MM.1S (cell line): ENCODE data around the gene ADSS1.

ENCODE experiments used
- DNase-seq: peaks from one replicate; pipeline ENCODE4 v3.0.0-alpha.2; 2015
- H2AFZ ChIP-seq: fragments of 300-600 bp; sonication (generic); 2 replicates; pipeline ENCODE4 v1.6.0; 2016; ENCODE audit warnings: antibody characterized with exemption, low read length
- H3F3A ChIP-seq: fragments of 300-600 bp; sonication (generic); 2 replicates; pipeline ENCODE4 v1.6.1; 2016; ENCODE audit warnings: mild to moderate bottlenecking, antibody characterized with exemption, low read length, moderate library complexity, mixed read lengths; ENCODE audit not compliant: insufficient read depth
- H3K27ac ChIP-seq: fragments of 300-600 bp; sonication (generic); 2 replicates; pipeline ENCODE4 v1.5.1; 2016; ENCODE audit warnings: mild to moderate bottlenecking, low read length
- H3K27me3 ChIP-seq: fragments of 300-600 bp; sonication (generic); replicated peaks from 2 replicates; pipeline ENCODE4 v1.6.0; 2016; ENCODE audit warnings: low read length; ENCODE audit not compliant: insufficient read depth
- H3K36me3 ChIP-seq: fragments of 300-600 bp; sonication (generic); replicated peaks from 2 replicates; pipeline ENCODE4 v1.6.1; 2016; ENCODE audit warnings: mild to moderate bottlenecking, low read length, mixed read lengths; ENCODE audit not compliant: insufficient read depth
- H3K4me1 ChIP-seq: fragments of 300-600 bp; sonication (generic); 2 replicates; pipeline ENCODE4 v1.6.1; 2016; ENCODE audit warnings: low read length, mixed read lengths
- H3K4me2 ChIP-seq: fragments of 300-600 bp; sonication (generic); 2 replicates; pipeline ENCODE4 v1.6.0; 2016; ENCODE audit warnings: low read depth, low read length
- H3K4me3 ChIP-seq: fragments of 300-600 bp; sonication (generic); 2 replicates; pipeline ENCODE4 v1.5.1; 2016; ENCODE audit warnings: low read length, mixed read lengths
- H3K79me2 ChIP-seq: fragments of 300-600 bp; sonication (generic); 2 replicates; pipeline ENCODE4 v1.6.1; 2016; ENCODE audit warnings: mixed run types, low read length, mixed read lengths
- H3K9ac ChIP-seq: fragments of 300-600 bp; sonication (generic); 2 replicates; pipeline ENCODE4 v1.6.1; 2016; ENCODE audit warnings: low read length, mixed read lengths
- H3K9me2 ChIP-seq: fragments of 300-600 bp; sonication (generic); replicated peaks from 2 replicates; pipeline ENCODE4 v1.6.1; 2016; ENCODE audit warnings: mild to moderate bottlenecking, low read length, mixed read lengths; ENCODE audit not compliant: insufficient read depth
- H3K9me3 ChIP-seq: fragments of 300-600 bp; sonication (generic); replicated peaks from 2 replicates; pipeline ENCODE4 v1.6.1; 2016; ENCODE audit warnings: mild to moderate bottlenecking, low read length, mixed read lengths; ENCODE audit not compliant: insufficient read depth
- H4K20me1 ChIP-seq: fragments of 300-600 bp; sonication (generic); 2 replicates; pipeline ENCODE4 v1.6.1; 2016; ENCODE audit warnings: mild to moderate bottlenecking, low read length, moderate library complexity, mixed read lengths; ENCODE audit not compliant: insufficient read depth
- EZH2 ChIP-seq: fragments of 300-600 bp; sonication (generic); optimal IDR thresholded peaks from 2 replicates; pipeline ENCODE3; 2017; ENCODE audit warnings: low read depth, mild to moderate bottlenecking, antibody characterized with exemption, low read length, mixed read lengths
- EZH2phosphoT487 ChIP-seq: fragments of 300-600 bp; sonication (generic); IDR thresholded peaks from 2 replicates; pipeline ENCODE4 v1.6.1; 2018; ENCODE audit warnings: antibody characterized with exemption, low read length
- TF ChIP-seq, protein P1 (sequence below): fragments of 300-600 bp; sonication (generic); IDR thresholded peaks from 2 replicates; pipeline ENCODE4 v1.5.1; 2016; ENCODE audit warnings: antibody characterized with exemption, low read length, mixed read lengths

The ADSS1 gene

DNA sequence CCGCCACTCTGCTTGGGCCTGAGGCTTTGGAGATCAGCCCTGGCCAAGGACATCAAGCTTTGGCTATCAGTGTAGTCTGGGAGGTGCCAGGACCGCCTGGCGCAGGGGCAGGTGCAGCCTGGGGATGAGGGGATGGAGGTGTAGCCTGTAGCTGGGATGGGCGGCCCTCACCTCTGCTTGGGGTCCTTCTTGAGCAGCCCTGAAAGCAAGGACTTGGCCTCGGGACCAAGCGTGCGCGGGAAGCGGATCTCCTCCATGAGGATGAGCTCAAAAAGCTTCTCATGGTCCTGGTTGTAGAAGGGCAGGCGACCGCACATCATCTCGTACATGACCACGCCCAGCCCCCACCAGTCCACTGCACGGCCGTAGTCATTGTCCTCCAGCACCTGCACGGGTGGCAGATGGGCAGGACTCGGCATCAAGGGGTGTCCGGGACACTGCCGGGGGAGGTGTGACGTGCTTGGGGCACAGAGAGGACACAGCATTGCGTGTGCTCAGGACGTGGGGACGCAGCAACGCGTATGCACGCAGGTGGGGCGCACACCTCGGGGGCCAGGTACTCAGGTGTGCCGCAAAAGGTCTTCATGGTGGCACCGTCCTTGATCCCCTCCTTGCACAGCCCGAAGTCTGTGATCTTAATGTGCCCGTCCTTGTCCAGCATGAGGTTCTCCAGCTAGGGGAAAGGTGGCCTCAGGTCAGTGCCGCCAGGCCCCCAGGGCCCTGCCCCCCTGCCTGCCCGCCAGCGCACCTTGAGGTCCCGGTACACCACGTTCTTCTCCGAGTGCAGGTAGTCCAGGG, 48.9 kb downstream of the ADSS1 start:
- Histone ChIP-seq H3K9ac (no peak overlapping the region), H3K79me2 (no peaks in the 10 kb centered on the region), H3K9me3 (no peaks in the 10 kb centered on the region), H3K27ac (no peak overlapping the region), H3K27me3 (no peaks in the 10 kb centered on the region), H3K4me2 (no peak overlapping the region), H3K4me3 (no peak overlapping the region), H3K4me1 (no peaks in the 10 kb centered on the region), H3K9me2 (no peaks in the 10 kb centered on the region), H3F3A (no peaks in the 10 kb centered on the region), H3K36me3 (no peaks in the 10 kb centered on the region), H4K20me1 (no peaks in the 10 kb centered on the region), H2AFZ (no peak overlapping the region)
- DNase-seq = no peak
- TF ChIP-seq EZH2phosphoT487 (no peak), EZH2 (no peak)
- TF ChIP-seq, protein P1, sequence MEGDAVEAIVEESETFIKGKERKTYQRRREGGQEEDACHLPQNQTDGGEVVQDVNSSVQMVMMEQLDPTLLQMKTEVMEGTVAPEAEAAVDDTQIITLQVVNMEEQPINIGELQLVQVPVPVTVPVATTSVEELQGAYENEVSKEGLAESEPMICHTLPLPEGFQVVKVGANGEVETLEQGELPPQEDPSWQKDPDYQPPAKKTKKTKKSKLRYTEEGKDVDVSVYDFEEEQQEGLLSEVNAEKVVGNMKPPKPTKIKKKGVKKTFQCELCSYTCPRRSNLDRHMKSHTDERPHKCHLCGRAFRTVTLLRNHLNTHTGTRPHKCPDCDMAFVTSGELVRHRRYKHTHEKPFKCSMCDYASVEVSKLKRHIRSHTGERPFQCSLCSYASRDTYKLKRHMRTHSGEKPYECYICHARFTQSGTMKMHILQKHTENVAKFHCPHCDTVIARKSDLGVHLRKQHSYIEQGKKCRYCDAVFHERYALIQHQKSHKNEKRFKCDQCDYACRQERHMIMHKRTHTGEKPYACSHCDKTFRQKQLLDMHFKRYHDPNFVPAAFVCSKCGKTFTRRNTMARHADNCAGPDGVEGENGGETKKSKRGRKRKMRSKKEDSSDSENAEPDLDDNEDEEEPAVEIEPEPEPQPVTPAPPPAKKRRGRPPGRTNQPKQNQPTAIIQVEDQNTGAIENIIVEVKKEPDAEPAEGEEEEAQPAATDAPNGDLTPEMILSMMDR = no peak

DNA sequence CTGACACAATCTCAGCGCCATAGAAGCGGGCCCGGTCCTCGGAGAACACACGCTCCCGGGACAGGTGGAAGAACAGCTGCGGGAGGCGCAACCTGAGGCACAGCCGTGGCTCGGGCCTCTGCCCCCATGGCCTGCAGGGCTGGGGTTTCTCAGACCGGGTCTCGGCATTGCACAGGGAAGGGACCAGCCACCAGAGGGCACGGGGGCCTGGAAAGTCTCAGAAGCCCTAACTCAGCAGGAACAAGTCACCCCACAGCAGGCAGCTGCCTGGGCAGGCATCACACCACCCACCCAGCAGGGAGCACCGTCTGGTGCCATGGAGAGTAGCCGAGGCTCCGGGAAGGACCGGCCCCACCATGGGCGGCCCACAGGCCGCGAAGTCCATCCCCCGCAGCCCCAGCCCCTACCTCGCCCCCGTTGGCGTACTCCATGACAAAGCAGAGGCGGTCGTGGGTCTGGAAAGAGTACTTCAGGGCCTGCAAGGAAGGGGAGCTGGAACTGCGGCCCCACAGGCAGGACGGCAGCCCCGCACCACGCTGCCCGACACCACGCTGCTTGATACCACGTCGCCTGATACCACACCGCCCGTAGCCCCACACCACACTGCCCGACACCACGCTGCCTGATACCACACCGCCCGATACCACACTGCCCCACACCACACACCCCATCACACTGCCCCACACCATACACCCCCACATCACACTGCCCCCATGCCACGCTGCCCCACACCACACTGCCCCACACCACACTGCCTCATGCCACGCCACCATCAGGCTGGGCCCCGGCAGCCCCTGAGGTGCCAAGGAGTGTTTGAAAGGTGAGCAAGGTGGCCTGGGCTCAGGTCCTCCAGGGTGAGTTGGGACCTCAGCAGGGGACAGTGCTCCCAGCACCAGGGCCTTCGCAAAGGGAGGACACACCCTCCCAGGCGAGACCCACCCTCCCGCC, 49.8 kb downstream of the ADSS1 start:
- no peak for DNase-seq
- no peaks in the 10 kb centered on the region for H3K4me1 ChIP-seq
- H3K9ac ChIP-seq = no peak overlapping the region
- H2AFZ ChIP-seq = no peak overlapping the region
- H3K4me2 ChIP-seq = no peak overlapping the region
- H3K4me3 ChIP-seq = no peak overlapping the region
- H3K9me2 ChIP-seq = no peaks in the 10 kb centered on the region
- no peaks in the 10 kb centered on the region for H3K79me2 ChIP-seq
- no peaks in the 10 kb centered on the region for H4K20me1 ChIP-seq
- H3K27ac ChIP-seq = no peak overlapping the region
- no peaks in the 10 kb centered on the region for H3K36me3 ChIP-seq
- H3K27me3 ChIP-seq = no peaks in the 10 kb centered on the region
- H3K9me3 ChIP-seq = no peaks in the 10 kb centered on the region
- H3F3A ChIP-seq = no peaks in the 10 kb centered on the region
- TF ChIP-seq, protein P1 = no peak
- TF ChIP-seq EZH2phosphoT487 (no peak), EZH2 (no peak)

DNA sequence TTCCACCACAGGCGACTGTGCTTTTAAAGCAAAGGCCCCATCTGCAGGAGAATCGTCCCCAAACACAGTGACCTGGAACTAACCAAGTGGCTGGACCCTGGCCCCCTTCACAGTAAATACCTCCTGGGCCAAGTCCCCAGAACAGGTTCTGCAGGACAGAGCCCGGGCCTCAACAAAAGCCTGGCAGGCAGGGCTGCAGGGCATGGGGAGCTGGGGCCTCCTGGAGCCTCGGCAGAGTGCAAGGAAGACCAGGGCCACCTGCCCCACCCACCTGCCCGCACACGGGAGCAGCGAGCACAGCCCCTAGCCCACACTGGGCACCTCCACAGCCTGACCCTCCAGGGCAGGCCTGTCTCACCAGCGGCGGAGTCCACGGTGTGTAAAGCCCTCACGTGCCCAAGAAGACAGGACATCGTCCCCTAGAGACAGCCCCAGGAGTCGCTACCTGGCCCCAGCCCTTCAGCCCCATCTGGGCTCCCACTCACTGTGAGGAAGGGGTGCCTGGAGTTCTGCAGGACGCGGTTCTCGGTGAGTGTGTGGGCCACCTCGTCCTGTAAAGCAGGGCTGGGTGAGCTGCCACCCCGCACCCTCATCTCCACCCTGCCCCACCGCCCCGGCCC, 50.5 kb downstream of the ADSS1 start:
- DNase-seq = no peak
- H3K79me2 ChIP-seq = no peaks in the 10 kb centered on the region
- no peaks in the 10 kb centered on the region for H3K36me3 ChIP-seq
- no peak overlapping the region for H3K27ac ChIP-seq
- H4K20me1 ChIP-seq = no peaks in the 10 kb centered on the region
- no peaks in the 10 kb centered on the region for H3K9me3 ChIP-seq
- no peak overlapping the region for H2AFZ ChIP-seq
- H3K27me3 ChIP-seq = no peaks in the 10 kb centered on the region
- H3K9me2 ChIP-seq = no peaks in the 10 kb centered on the region
- no peak overlapping the region for H3K4me3 ChIP-seq
- H3F3A ChIP-seq = no peaks in the 10 kb centered on the region
- no peak overlapping the region for H3K4me2 ChIP-seq
- no peaks in the 10 kb centered on the region for H3K4me1 ChIP-seq
- TF ChIP-seq EZH2phosphoT487 (no peak), EZH2 (no peak)
- TF ChIP-seq, protein P1 = no peak
- H3K9ac ChIP-seq = no peak overlapping the region
